Kidney (tissue), 14 donors: ENCODE data around the gene TBPL1. TPM values are rescaled to one million over a fixed set of nuclear protein-coding genes. Genes with fewer than 3 reads are reported as not detected.
A peak's percentile ranks its signal among the peaks of the same experiment; 100 is the strongest.

Experiments
- DNase-seq, 5 donors: peaks; one replicate each; pipeline ENCODE4 v3.0.0-alpha.2; 2013 to 2020
- FAIRE-seq: peaks from 2 replicates; lab custom pipeline; 2012; peaks lifted over from hg19 to GRCh38; lab: Jason Lieb, UNC
- H3K27ac ChIP-seq, 2 donors: one replicate each; pipeline ENCODE4 v1.7.0; 2013; ENCODE audit warnings: low read depth in 2 of 2, low read length in 2 of 2, inconsistent platforms in 1 of 2
- H3K27me3 ChIP-seq: one replicate; pipeline ENCODE4 v1.7.1; 2013; ENCODE audit warnings: low read length, inconsistent platforms; ENCODE audit not compliant: control insufficient read depth, insufficient read depth
- H3K36me3 ChIP-seq, 3 donors: one replicate each; pipeline versions ENCODE4 v1.7.0 to v1.7.1; 2013; ENCODE audit warnings: low read length in 3 of 3, control low read depth in 1 of 3, inconsistent platforms in 1 of 3; ENCODE audit not compliant: insufficient read depth in 3 of 3, control insufficient read depth in 2 of 3
- H3K4me1 ChIP-seq, 3 donors: one replicate each; pipeline versions ENCODE4 v1.7.0 to v1.7.1; 2013; ENCODE audit warnings: low read length in 3 of 3, inconsistent platforms in 1 of 3, low read depth in 1 of 3; ENCODE audit not compliant: control insufficient read depth in 2 of 3, insufficient read depth in 2 of 3
- H3K4me3 ChIP-seq, 3 donors: one replicate each; pipeline versions ENCODE4 v1.7.0 to v1.8.1; 2013; ENCODE audit warnings: low read length in 3 of 3, control low read depth in 1 of 3, inconsistent platforms in 1 of 3
- H3K9ac ChIP-seq, 3 donors: one replicate each; pipeline versions ENCODE4 v1.7.0 to v1.7.1; 2013; ENCODE audit warnings: low read length in 3 of 3, control low read depth in 1 of 3, inconsistent platforms in 1 of 3
- H3K9me3 ChIP-seq, 3 donors: one replicate each; pipeline versions ENCODE4 v1.7.0 to v1.7.1; 2013; ENCODE audit warnings: low read length in 3 of 3, control low read depth in 1 of 3, inconsistent platforms in 1 of 3; ENCODE audit not compliant: control insufficient read depth in 2 of 3, insufficient read depth in 1 of 3
- CTCF ChIP-seq: IDR thresholded peaks from 3 replicates; pipeline ENCODE4 v1.5.1; 2012; ENCODE audit warnings: mild to moderate bottlenecking, moderate library complexity, borderline replicate concordance; ENCODE audit not compliant: insufficient read depth; ENCODE audit errors: extremely low read depth
- intact Hi-C: fragments of 100-400 bp; cut with DNase I; formaldehyde crosslinking; loops from one replicate; pipeline ENCODE4 v1.11.1; 2022
- polyA plus RNA-seq: library from polyadenylated mRNA; stranded (reverse); fragments of 350-450 nt; fragmentation: Illumina TruSeq; extraction: RNeasy Lipid Tissue Mini Kit (QIAGEN cat#74804); gene quantifications from one replicate; pipeline ENCODE4 v1.2.3, GENCODE V29; 2014; ENCODE audit warnings: low read depth, low replicate concordance; ENCODE audit not compliant: insufficient read depth
- total RNA-seq: library from RNA; stranded (reverse); fragmentation: NEBNext Ultra II Directional; extraction: Animal tissue kit (Norgen Biotek cat#: 25700); gene quantifications from one replicate; pipeline ENCODE4 v1.2.1, GENCODE V29; 2021
- donor health status: control.
- donor health status: control.
- donor health status: control.
- donor health status: control.
- donor health status: control.
- donor health status: DM: yes; HTN: yes; CAD: no.
- donor health status: Normal renal cell carcinoma (clear cell type).

The TBPL1 gene
- total and polyA plus RNA-seq, 2 donors from 2014 or later = 17.3 to 20.7 TPM

GRCh38 chr6:133916650-133917151 lies 36.3 kb upstream of the TBPL1 start:
- no peaks in the 10 kb centered on the region for H3K36me3 ChIP-seq
- H3K9me3 ChIP-seq = no peaks in the 10 kb centered on the region
- no peaks in the 10 kb centered on the region for H3K27me3 ChIP-seq
- TF ChIP-seq CTCF = peak; percentile 94
- H3K9ac ChIP-seq = no peak overlapping the region
- no peaks in the 10 kb centered on the region for H3K4me1 ChIP-seq
- peak overlapping the region in 1 of 3 donors; percentile 34 for H3K4me3 ChIP-seq
- intact Hi-C loops = loop anchor here (10.0 kb wide), 1 partner anchor 352 kb away; no protein-coding TSS in a partner anchor
- no peak overlapping the region for H3K27ac ChIP-seq
- DNase-seq = peak; percentile 93 to 95 (median 94)
- FAIRE-seq = peak; percentile 86

- no peaks in the 10 kb centered on the region for H3K36me3 ChIP-seq
- no peak for FAIRE-seq
These were observed 35.2 kb upstream of the TBPL1 start for GRCh38 chr6:133917781-133918180.

GRCh38 chr6:133918208-133918930 lies 34.7 kb upstream of the TBPL1 start:
- DNase-seq (no peak), FAIRE-seq (no peak)
- TF ChIP-seq CTCF = no peak
- Histone ChIP-seq H3K27ac (no peak overlapping the region), H3K9ac (no peak overlapping the region), H3K4me1 (no peaks in the 10 kb centered on the region), H3K27me3 (no peaks in the 10 kb centered on the region), H3K9me3 (no peaks in the 10 kb centered on the region), H3K4me3 (no peak overlapping the region), H3K36me3 (no peaks in the 10 kb centered on the region)
- intact Hi-C loops = loop anchor here (10.0 kb wide), 1 partner anchor 354 kb away; no protein-coding TSS in a partner anchor

More at GRCh38 chr6:133917781-133918180, 35.2 kb upstream of the TBPL1 start:
- H3K4me3 ChIP-seq = no peak overlapping the region
- H3K27me3 ChIP-seq = no peaks in the 10 kb centered on the region
- no peak overlapping the region for H3K27ac ChIP-seq
- no peak for DNase-seq
- TF ChIP-seq CTCF = no peak
- intact Hi-C loops = loop anchor here (10.0 kb wide), 1 partner anchor 353 kb away; no protein-coding TSS in a partner anchor
- no peaks in the 10 kb centered on the region for H3K9me3 ChIP-seq
- H3K4me1 ChIP-seq = no peaks in the 10 kb centered on the region
- H3K9ac ChIP-seq = no peak overlapping the region
